ENCODE data around the gene DCUN1D4. TPM values are rescaled to one million over a fixed set of nuclear protein-coding genes. Genes with fewer than 3 reads are reported as not detected.

The DCUN1D4 gene
- total RNA-seq, 2 donors from 2014 or later, result 42.0 to 51.5 TPM

DNA sequence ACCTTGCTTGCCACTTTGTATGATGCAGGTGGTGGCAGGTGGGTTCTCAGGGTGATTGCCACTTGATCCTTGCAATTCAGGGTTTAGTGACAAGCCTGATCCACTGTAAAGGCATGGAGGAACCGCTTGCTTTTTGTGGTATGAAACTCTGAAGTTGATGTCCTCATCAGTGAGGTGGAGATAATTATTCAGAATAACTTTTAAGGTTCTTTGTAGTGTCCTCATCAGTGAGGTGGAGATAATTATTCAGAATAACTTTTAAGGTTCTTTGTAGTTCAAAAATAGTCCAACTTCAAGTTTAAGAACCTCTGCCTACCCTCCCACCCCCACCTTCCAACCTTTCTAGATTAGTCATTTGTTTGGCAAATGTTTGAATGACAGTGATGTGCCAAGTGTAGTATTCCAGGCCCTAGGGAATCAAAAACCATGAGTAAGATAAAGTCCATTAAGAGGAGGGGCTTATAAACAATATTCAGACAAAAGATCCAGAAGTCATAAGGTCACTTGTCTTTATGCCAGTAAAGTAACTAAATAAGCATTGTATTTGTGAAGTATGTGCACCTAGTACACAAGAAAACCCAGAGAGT is 51.2 kb downstream of the DCUN1D4 start:
- WGBS, 2 experiments (ENCODE audit: insufficient coverage in 1 of 2, insufficient read length in 1 of 2), result 86% methylated on average over 1 of the region's 1 CpG; no CpG with 5 or more reads in 1 of the 2 experiments
- Histone ChIP-seq H3K36me3 (ENCODE audit: control insufficient read depth, insufficient read depth, low read length) (peaks cover 74% of the 10 kb centered on the region), H3K9me3 (ENCODE audit: control insufficient read depth, low read length) (no peaks in the 10 kb centered on the region), H3K27ac (ENCODE audit: low read depth, low read length) (no peak overlapping the region), H3K4me1 (ENCODE audit: control insufficient read depth, insufficient read depth, low read length) (peaks cover 5% of the 10 kb centered on the region), H3K27me3 (ENCODE audit: control insufficient read depth, insufficient read depth, low read length, poor library complexity, severe bottlenecking) (no peaks in the 10 kb centered on the region), H3K9ac (ENCODE audit: extremely low read depth, low read length, poor library complexity, severe bottlenecking) (no peak overlapping the region), H3K4me3 (ENCODE audit: low read length) (no peak overlapping the region)
- Mint-ChIP-seq H3K27ac (no peak overlapping the region), H3K4me3 (no peak overlapping the region), H3K27me3 (ENCODE audit: insufficient read depth) (no peaks in the 10 kb centered on the region), H3K4me1 (peaks cover 15% of the 10 kb centered on the region), H3K36me3 (ENCODE audit: low read depth) (peaks cover 45% of the 10 kb centered on the region), H3K9me3 (no peaks in the 10 kb centered on the region)
- DNase-seq, result no peak
- TF ChIP-seq, protein P1, sequence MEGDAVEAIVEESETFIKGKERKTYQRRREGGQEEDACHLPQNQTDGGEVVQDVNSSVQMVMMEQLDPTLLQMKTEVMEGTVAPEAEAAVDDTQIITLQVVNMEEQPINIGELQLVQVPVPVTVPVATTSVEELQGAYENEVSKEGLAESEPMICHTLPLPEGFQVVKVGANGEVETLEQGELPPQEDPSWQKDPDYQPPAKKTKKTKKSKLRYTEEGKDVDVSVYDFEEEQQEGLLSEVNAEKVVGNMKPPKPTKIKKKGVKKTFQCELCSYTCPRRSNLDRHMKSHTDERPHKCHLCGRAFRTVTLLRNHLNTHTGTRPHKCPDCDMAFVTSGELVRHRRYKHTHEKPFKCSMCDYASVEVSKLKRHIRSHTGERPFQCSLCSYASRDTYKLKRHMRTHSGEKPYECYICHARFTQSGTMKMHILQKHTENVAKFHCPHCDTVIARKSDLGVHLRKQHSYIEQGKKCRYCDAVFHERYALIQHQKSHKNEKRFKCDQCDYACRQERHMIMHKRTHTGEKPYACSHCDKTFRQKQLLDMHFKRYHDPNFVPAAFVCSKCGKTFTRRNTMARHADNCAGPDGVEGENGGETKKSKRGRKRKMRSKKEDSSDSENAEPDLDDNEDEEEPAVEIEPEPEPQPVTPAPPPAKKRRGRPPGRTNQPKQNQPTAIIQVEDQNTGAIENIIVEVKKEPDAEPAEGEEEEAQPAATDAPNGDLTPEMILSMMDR (conservative IDR thresholded peaks at IDR 0.05), result no peak

DNA sequence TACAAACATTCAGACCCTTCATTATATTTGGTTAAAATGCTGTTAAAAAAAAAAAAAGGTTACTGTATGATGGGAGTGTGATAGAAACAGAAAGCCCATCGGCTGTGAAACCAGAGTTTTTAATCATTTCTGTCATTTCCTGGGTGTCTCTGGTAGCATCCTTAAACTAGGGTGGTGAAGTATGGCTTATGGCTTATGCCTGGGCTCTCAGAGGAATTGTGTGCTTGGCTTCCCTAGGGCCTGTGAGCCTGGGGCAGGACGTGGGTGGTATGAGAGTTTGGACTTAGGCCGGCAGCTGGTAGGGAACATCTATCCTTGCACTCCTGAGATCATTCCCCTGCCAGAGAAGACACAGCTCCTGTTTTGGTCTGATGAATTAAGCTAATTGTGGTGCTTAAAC is 52.2 kb downstream of the DCUN1D4 start:
- Mint-ChIP-seq H3K27ac (peak overlapping the region; percentile 89), H3K4me1 (peaks cover 20% of the 10 kb centered on the region), H3K36me3 (ENCODE audit: low read depth) (peaks cover 47% of the 10 kb centered on the region), H3K9me3 (no peaks in the 10 kb centered on the region), H3K27me3 (ENCODE audit: insufficient read depth) (no peaks in the 10 kb centered on the region), H3K4me3 (no peak overlapping the region)
- Histone ChIP-seq H3K9ac (ENCODE audit: extremely low read depth, low read length, poor library complexity, severe bottlenecking) (no peak overlapping the region), H3K27ac (ENCODE audit: low read depth, low read length) (no peak overlapping the region), H3K9me3 (ENCODE audit: control insufficient read depth, low read length) (no peaks in the 10 kb centered on the region), H3K27me3 (ENCODE audit: control insufficient read depth, insufficient read depth, low read length, poor library complexity, severe bottlenecking) (no peaks in the 10 kb centered on the region), H3K4me1 (ENCODE audit: control insufficient read depth, insufficient read depth, low read length) (peaks cover 10% of the 10 kb centered on the region), H3K4me3 (ENCODE audit: low read length) (no peak overlapping the region), H3K36me3 (ENCODE audit: control insufficient read depth, insufficient read depth, low read length) (peaks cover 71% of the 10 kb centered on the region)
- 98% methylated on average over 3 of the region's 3 CpGs; no CpG with 5 or more reads in 1 of the 2 experiments for WGBS, 2 experiments (ENCODE audit: insufficient coverage in 1 of 2, insufficient read length in 1 of 2)
- TF ChIP-seq, protein P1 (conservative IDR thresholded peaks at IDR 0.05), result no peak
- no peak for DNase-seq

- peak; percentile 87 for DNase-seq
- Mint-ChIP-seq H3K36me3 (ENCODE audit: low read depth) (peaks cover 48% of the 10 kb centered on the region), H3K9me3 (no peaks in the 10 kb centered on the region), H3K4me1 (peaks cover 20% of the 10 kb centered on the region), H3K4me3 (no peak overlapping the region), H3K27ac (peak overlapping the region; percentile 79), H3K27me3 (ENCODE audit: insufficient read depth) (no peaks in the 10 kb centered on the region)
- Histone ChIP-seq H3K9ac (ENCODE audit: extremely low read depth, low read length, poor library complexity, severe bottlenecking) (no peak overlapping the region), H3K4me1 (ENCODE audit: control insufficient read depth, insufficient read depth, low read length) (peaks cover 10% of the 10 kb centered on the region), H3K4me3 (ENCODE audit: low read length) (no peak overlapping the region), H3K9me3 (ENCODE audit: control insufficient read depth, low read length) (no peaks in the 10 kb centered on the region), H3K27ac (ENCODE audit: low read depth, low read length) (peak overlapping the region; percentile 3), H3K27me3 (ENCODE audit: control insufficient read depth, insufficient read depth, low read length, poor library complexity, severe bottlenecking) (no peaks in the 10 kb centered on the region), H3K36me3 (ENCODE audit: control insufficient read depth, insufficient read depth, low read length) (peaks cover 71% of the 10 kb centered on the region)
- TF ChIP-seq, protein P1 (conservative IDR thresholded peaks at IDR 0.05), result peak; percentile 94
- WGBS, 2 experiments (ENCODE audit: insufficient coverage in 1 of 2, insufficient read length in 1 of 2), result 30% methylated on average over 2 of the region's 2 CpGs; no CpG with 5 or more reads in 1 of the 2 experiments
Measured at GRCh38 chr4:51895816-51896408, 53.0 kb downstream of the DCUN1D4 start.
